G401 (cell line): ENCODE results near the gene TM9SF4. TPM values are rescaled to one million over a fixed set of nuclear protein-coding genes. Genes with fewer than 3 reads are reported as not detected.

ENCODE experiments used
- DNase-seq: peaks from one replicate; pipeline ENCODE4 v3.0.0-alpha.2; 2015; ENCODE audit warnings: low spot score
- in situ Hi-C: cut with HindIII; loops from 2 replicates; pipeline ENCODE4 v1.10.0; 2016; ENCODE audit warnings: low sequenced_read_pairs, mixed read lengths
- total RNA-seq: library from RNA; depleted of rRNA; stranded (reverse); fragments of >200 nt; shearing (Covaris generic); gene quantifications from 2 replicates; pipeline ENCODE4 v1.2.3, GENCODE V29; 2014

Gene TM9SF4
- total RNA-seq, 1 experiment from 2014 or later, result 9.7 TPM

DNA sequence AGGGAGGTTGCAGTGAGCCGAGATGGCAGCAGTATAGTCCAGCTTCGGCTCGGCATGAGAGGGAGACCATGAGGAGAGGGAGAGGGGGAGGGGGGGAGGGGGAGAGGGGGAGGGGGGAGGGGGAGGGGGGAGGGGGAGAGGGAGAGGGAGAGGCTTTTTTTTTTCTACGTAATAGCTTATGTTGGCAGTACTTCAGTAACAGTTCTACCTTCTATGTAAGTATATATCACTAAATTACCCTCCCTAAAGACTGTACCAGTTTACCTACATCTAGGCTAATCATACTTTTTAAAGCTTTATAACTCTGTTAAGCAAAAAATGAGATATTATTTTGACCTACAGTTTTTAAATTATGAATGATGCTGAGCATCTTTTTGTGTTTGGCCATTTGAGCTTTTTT is 13.6 kb downstream of the TM9SF4 start:
- DNase-seq, result no peak
- in situ Hi-C loops, result no loop called here

DNA sequence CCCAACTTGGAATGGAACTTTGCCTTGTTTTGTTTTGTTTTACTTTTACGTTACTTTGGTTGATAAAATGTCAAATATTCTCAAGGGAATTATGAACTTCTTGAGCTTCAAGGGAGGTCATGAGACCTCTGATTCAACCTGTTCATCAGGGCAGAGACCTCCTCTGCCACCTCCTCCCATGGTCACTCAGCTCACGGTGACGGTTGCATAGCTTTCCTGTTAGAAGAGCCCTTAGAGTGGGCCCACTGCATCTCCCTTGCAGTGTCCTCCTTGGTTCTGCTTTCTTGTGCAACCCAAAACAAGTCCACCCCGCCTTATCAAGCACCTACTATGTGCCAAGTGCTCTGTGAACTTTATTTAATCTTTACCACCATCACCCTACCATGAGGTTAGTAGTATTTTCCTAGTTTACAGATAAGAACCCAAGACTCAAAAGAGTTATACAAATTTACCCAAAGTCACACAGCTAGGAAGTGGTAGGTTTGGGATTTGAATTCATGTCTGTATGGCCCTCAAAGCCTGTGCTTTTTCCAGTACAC is 15.5 kb downstream of the TM9SF4 start:
- no peak for DNase-seq
- in situ Hi-C loops, result no loop called here

DNA sequence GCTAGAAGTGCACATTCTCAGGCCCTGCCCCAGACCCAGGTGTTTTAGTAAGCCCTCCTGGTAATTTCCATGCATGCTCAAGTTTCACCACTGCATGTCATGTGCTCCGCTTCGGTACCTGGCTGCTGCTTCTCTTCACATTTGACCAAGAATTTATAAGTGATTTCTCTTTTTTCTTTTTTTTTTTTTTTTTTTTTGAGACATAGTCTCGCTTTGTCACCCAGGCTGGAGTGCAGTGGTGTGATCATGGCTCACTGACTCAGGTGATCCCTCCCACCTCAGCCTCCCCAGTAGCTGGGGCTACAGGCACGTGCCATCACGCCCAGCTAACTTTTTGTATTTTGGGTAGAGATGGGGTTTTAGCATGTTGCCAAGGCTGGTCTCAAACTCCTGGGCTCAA is 16.0 kb downstream of the TM9SF4 start:
- in situ Hi-C loops, result no loop called here
- no peak for DNase-seq

DNA sequence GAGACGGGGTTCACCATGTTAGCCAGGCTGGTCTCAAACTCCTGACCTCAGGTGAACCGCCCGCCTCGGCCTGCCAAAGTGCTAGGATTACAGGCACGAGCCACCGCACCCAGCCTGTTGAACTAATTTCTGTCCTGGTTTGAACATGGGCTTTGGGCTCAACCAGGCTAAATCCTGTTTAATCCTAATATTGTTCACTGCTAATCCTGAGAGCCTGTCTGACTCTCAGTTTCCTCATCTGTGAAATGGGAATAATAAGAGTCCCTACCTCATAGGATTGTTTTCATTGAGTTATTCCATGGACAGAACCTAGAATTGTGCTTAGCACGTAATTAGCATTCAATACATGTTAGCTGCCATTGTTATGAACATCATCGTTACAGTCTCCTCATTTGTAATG is 17.4 kb downstream of the TM9SF4 start:
- DNase-seq, result no peak
- in situ Hi-C loops, result no loop called here

DNA sequence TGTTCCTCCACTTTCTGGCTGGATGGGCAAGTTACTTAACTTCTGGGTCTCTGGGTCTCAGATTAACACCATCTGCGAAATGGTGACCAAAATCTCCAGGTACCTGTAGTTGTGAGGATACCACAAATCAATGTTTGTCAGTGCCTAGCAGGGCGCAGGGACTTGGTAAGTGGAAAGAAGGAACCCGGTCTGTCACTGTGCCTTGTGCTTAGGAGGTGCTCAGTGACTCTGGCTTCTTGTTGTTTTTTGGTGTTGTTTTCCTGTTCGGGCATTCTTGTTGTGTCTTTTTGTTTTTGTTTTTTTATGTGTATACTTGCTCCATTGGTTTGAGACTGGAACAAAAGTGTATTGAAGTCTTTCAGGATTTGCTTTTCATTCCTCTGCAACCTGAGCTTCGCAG is 17.8 kb downstream of the TM9SF4 start:
- no peak for DNase-seq
- in situ Hi-C loops, result no loop called here

DNA sequence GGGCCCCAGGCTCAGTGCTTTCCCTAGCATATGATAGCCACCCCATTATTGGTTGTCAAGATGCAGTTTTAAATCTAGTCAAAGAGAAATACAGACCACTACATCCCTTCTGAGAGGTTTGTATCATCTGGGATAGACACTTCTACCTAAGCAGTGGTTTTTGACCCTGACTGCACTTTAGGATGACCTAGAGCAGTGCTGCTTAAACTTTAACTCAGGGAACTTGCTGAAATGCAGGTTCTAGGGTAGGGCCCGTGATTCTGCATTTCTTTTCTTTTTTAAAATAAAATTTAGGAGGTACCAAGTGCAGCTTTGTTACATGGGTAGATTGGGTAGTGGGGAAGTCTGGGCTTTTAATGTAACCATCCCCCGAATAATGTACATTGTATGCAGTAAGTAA is 18.7 kb downstream of the TM9SF4 start:
- no peak for DNase-seq
- in situ Hi-C loops, result no loop called here

DNA sequence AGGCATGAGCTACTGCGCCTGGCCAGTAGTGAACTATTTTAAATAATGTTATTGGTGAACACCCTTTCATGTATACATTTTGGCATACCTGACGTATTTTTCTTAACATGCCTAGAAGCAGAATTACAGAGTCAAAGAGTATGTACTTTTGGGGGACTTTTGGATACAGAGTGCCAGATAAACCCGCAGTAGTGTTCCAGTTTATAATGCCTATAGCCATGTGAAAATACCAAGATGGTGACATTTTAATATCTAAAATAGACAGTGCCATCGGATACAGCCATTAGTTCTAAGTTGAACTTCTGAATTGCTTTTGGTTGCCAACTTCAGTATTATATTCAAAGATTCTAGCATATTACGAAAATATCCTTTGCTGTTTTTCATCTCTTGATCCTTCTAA is 20.3 kb downstream of the TM9SF4 start:
- DNase-seq, result no peak
- in situ Hi-C loops, result no loop called here

DNA sequence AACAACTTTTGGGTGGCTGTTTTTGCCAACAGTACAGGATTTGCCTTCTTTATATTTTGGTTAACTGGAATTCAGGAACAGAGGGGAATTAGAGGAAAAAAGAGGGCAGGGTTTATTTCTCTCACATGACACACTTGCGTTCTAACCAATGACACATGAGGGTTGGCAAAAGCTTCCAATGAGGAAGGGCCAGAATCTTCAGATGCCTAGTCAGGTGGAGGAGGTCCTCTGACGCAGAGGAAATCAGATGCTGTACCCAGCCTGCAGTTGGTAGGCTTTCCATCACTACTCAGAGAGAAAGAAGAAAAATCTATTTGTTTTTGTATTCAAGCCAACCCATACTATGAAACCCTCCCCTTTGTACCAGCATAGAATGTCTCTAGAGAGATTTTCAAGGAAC is 20.8 kb downstream of the TM9SF4 start:
- in situ Hi-C loops, result no loop called here

DNA sequence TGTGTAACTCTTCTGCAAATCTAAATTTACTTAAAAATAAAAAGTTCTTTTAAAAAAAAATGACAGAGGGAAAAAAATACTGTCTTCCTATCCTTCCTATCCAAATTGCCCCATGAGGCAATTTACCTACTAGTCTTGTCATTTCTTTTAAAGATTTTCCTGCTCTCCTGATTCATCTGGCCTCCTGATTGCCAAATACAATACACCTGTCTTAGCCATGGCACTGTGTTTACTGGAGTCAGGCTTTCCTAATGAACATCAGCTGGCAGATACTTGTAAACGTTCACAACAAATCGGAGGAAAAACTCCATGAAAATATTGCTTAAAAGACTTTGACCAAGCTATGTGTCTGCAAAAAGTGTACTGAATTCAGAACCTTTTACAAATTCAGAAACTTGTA is 21.5 kb downstream of the TM9SF4 start:
- in situ Hi-C loops, result no loop called here

More for the DNA sequence above, 20.8 kb downstream of the TM9SF4 start:
- DNase-seq, result no peak

DNA sequence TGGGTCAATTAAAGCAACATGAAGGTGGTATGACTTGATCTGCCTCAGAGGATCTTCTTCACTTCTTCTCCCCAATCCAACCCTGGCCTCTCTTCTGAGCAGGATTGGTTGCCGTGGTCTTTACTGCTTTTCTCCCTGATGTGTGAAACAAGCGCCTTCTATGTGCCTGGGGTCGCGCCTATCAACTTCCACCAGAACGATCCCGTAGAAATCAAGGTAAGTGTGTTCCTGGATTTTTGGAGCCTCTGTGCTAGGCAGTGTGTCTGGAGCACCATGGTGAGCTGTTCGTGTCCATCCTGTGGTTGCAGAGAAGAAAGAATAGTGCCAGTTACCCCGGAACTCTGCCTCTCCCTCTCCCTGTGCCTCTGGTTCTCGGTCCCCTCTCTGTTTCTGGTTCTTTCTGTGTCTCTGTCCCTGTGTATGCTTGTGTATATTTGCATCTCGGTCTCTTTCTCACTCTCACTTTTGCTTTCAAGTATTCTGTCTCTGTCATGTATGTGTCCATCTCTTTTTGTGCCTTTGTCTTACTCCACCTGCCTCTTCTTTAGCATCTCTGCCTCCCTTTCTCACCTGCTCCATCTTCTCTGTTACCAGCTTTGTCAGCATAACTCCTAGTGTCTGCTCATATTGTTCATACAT is 23.5 kb downstream of the TM9SF4 start:
- in situ Hi-C loops, result no loop called here

More for the DNA sequence above, 21.5 kb downstream of the TM9SF4 start:
- DNase-seq, result no peak

DNA sequence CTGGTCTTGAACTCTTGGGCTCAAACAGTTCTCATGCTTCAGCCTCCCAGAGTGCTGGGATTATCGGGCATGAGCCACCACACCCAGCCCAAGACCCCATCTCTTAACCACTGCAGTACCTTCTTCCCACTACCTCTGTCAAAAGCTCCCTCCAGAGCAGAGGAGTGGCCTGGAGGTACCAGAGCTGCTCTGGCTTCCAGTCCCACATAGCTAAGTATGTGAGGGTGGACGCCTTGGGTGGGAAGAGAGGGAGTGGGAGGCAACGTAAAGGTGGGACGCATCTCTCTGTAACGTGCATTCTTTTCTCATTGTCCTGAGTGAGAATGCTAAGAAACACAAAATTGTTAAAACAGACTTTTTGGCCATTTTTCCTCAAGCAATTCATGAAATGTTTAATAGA is 24.5 kb downstream of the TM9SF4 start:
- in situ Hi-C loops, result no loop called here

More for the DNA sequence above, 23.5 kb downstream of the TM9SF4 start:
- DNase-seq, result no peak

DNA sequence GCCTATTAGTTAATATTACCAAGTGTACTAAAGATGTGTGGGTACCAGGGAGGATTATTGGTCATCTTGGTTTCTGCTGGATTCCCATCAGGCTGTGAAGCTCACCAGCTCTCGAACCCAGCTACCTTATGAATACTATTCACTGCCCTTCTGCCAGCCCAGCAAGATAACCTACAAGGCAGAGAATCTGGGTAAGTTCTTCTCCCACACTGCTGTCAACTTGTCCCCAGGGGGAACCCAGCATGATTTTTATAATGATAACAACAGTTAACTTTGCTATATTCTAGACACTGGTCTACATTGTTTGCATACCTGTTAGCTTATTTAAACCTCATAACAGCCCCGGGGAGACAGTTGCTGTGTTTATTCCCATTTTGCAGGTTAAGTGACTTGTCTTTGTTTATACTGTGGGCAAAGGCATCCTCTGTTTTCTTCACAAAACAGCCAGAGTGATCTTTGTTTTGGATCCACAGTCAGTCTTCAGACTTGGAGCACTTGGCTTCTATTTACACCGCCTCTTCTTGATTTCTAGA is 26.5 kb downstream of the TM9SF4 start:
- no peak for DNase-seq
- in situ Hi-C loops, result no loop called here

More for the DNA sequence above, 24.5 kb downstream of the TM9SF4 start:
- DNase-seq, result no peak

DNA sequence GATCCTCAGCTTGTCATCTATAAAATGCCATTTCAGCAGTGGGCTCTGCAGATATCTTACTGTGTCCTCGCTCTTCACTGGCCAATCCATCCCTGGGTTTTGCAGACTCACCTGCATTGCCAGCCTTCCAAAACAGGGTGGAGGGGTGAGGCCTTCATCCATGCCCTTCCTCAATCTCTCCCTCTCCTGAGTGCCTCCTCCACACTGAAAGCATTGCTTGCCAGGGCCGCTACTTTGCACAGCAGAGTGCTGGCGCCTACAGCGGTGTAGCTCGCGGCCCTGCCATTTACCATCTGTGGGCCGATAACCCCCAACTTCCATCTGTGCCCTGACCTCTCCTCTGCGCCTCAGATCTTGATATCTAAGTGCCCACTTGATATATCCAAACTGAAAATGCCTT is 29.4 kb downstream of the TM9SF4 start:
- DNase-seq, result no peak

DNA sequence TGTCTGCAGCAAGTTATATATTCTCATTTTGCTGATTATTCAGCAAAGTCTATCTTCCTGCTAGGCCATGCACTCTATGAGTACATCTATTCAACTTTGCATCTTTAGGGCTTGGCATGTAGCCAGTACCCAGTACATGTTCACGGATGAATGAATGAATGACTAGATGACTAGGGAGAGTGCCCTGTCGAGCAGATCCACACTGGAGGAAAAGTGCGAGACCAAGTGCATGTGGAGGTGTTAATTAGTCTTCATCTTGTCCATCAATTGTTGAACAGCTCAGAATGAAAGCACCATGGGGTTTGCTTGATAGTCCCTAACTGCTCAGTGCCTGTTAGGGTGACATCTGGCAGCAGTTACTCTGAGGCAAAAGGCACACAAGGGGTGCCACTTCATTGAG is 30.4 kb downstream of the TM9SF4 start:
- in situ Hi-C loops, result no loop called here
- DNase-seq, result no peak

More for the DNA sequence above, 29.4 kb downstream of the TM9SF4 start:
- in situ Hi-C loops, result no loop called here

DNA sequence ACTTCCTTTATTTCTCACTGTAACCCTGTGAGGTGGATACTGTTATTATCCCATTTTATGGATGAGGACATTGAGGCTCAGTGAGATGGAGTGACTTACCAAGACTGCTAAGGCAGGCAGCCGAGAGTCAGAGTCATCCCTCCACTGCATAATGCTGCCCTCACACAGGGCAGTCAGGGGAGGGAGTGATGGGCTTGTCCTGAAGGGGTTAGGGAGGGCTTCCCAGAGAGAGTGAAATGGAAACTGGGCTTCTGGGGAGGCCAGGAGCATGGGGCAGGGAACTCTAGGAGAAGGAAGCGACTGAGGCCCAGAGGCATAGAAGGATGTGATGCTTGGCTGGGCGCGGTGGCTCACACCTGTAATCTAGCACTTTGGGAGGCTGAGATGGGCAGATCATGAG is 31.1 kb downstream of the TM9SF4 start:
- no peak for DNase-seq
- in situ Hi-C loops, result no loop called here

DNA sequence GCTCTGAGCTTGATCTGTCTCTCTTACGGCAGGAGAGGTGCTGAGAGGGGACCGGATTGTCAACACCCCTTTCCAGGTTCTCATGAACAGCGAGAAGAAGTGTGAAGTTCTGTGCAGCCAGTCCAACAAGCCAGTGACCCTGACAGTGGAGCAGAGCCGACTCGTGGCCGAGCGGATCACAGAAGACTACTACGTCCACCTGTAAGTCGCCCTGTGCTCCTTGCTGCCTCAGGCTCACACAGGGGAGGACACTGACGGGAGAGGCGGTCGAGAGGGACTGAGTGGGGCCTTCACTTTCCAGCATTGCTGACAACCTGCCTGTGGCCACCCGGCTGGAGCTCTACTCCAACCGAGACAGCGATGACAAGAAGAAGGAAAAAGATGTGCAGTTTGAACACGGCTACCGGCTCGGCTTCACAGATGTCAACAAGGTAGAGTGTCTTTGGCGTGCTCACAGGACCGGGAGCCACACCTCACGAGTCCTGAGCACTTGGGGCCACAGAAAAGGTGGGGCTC is 32.0 kb downstream of the TM9SF4 start:
- in situ Hi-C loops, result no loop called here
- DNase-seq, result no peak

DNA sequence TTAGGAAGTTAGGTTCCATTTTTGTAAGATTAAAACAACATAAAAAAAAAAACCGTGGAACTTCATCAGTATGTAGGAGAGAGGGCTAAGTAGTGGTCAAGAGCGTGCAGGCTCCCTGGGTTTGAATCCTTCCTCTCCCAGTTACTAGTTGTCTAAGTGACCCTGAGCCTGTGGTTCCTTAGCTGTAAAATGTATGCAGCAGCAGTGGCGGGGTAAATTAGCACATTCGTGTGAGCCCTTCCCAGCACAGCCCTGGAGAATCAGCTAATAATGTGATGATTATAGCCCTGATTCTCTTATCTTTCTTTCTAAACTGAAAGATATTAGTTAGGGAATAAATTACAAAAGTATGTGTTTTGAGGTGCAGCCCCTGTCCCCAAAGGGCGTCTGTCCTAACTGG is 32.6 kb downstream of the TM9SF4 start:
- in situ Hi-C loops, result no loop called here

DNA sequence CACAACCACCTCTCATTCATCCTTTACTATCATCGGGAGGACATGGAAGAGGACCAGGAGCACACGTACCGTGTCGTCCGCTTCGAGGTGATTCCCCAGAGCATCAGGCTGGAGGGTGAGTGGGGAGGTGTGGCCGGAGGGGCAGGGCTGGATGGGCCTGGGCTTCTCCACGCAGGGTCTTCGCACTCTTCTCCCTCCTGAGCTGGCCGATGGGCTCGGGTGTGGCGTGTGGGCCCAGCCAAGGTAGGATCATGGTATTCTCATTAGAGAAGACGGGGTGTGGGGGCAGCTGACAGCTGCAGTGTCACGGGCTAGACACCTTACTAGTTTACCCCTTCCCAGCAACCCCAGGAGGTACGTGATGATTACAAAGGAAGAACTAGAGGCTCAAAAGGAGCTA is 33.5 kb downstream of the TM9SF4 start:
- no peak for DNase-seq
- in situ Hi-C loops, result no loop called here

More for the DNA sequence above, 32.6 kb downstream of the TM9SF4 start:
- DNase-seq, result no peak

DNA sequence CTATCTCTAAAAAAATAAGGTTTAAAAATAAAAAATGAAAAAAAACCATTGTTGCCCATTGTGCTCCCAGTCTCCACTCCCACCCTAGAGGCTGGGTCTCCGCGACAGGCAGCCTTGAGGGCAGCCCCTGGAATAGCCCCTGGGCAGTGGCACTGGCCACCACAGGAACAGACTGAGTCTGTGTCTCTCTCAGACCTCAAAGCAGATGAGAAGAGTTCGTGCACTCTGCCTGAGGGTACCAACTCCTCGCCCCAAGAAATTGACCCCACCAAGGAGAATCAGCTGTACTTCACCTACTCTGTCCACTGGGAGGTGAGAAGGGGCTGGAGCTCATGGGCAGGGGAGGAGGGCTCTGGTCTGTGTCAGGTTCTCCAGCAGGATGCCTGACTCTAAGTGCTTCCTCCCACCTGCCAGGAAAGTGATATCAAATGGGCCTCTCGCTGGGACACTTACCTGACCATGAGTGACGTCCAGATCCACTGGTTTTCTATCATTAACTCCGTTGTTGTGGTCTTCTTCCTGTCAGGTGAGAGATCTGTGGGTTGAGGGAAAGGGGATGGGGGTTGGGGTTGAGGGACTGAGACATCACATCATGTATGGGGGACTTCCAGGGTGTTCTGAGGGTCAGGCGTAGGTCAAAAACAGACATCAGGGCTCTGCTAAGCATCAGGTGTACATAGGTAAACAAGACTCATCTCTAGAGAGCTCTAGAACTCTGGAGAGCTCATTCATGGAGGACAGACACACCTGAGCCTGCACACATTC is 35.6 kb downstream of the TM9SF4 start:
- no peak for DNase-seq
- in situ Hi-C loops, result no loop called here

DNA sequence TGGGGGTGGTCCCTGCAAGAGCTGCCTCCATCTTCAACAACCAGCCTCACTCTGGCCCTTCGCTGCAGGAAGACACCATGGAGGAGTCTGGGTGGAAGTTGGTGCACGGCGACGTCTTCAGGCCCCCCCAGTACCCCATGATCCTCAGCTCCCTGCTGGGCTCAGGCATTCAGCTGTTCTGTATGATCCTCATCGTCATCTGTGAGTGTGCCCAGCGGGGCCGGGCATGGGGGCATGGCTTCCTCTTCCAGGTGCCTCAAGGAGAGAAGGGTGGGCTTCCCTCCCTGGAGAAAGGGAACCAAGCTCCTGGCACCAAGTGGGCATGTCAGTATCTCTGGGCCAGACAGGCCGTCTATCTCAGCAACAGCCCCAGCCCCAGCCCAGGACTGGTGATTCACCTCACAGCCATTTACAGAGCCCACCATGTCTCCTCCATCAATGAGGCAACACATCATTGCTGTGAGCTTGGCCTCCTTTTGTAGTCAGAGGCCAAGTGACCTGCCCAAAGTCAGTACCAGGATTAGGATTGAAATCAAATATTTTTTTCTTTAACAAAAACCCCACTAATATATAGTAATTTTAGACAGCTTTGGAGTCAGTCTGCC is 40.2 kb downstream of the TM9SF4 start:
- in situ Hi-C loops, result loop anchor here (5.0 kb wide), 1 partner anchor 38 kb away; no protein-coding TSS in a partner anchor

More for the DNA sequence above, 40.2 kb downstream of the TM9SF4 start:
- no peak for DNase-seq
